Prostate gland (tissue), 2 donors: ENCODE measurements around the gene FMN1.

ENCODE experiments used
- CTCF ChIP-seq, 4 experiments: fragments of 200-600 bp in 2 of 4; fragments of 450-650 bp in 2 of 4; sonication (generic) in 2 of 4; IDR thresholded peaks; 1 replicate in 3 of 4; 2 replicates in 1 of 4; pipeline ENCODE4 v1.5.1; 2016 to 2019; ENCODE audit warnings: antibody characterized with exemption in 4 of 4, mild to moderate bottlenecking in 2 of 4, moderate library complexity in 2 of 4
- POLR2A ChIP-seq: fragments of 450-650 bp; IDR thresholded peaks from one replicate; pipeline ENCODE4 v1.6.1; 2016; ENCODE audit warnings: antibody characterized with exemption, mild to moderate bottlenecking
- POLR2AphosphoS5 ChIP-seq: sonication (generic); formaldehyde crosslinking; IDR thresholded peaks from one replicate; pipeline ENCODE4 v1.6.1; 2017; ENCODE audit warnings: antibody characterized with exemption

- no peak for TF ChIP-seq CTCF (IDR thresholded peaks at IDR 0.05)
- TF ChIP-seq POLR2AphosphoS5: no peak
- no peak for TF ChIP-seq POLR2A
These were observed 308.8 kb downstream of the FMN1 start for GRCh38 chr15:32885713-32886112.
